RPMI8226 (cell line): ENCODE measurements around the gene ZFYVE19.

ENCODE experiments used
- DNase-seq: peaks from one replicate; pipeline ENCODE4 v3.0.0-alpha.2; 2015

The ZFYVE19 gene

GRCh38 chr15:40807028-40807887 lies at the start of gene ZFYVE19, which contains the start of gene DNAJC17:
Gene ZFYVE19, plus strand, starts transcription at chr15:40807089. Its CDS starts 501 bp downstream, at chr15:40807590.
Gene DNAJC17, minus strand, starts transcription at chr15:40807473. Its CDS starts 27 bp downstream, at chr15:40807446.
- peak; percentile 93 for DNase-seq

- DNase-seq = peak; percentile 68
These were observed 46.9 kb upstream of the ZFYVE19 start for GRCh38 chr15:40759961-40760360.

GRCh38 chr15:40762919-40763800 lies 43.7 kb upstream of the ZFYVE19 start:
- peak; percentile 73 for DNase-seq

- peak; percentile 66 for DNase-seq
These were observed 42.9 kb upstream of the ZFYVE19 start, which contains the start of gene GCHFR for GRCh38 chr15:40763801-40764628. Gene GCHFR, plus strand, starts transcription at chr15:40764068. Its CDS starts 113 bp downstream, at chr15:40764181.

- DNase-seq = no peak
These were observed 42.2 kb upstream of the ZFYVE19 start for GRCh38 chr15:40764629-40765103.

GRCh38 chr15:40766194-40766815 lies 40.6 kb upstream of the ZFYVE19 start:
- no peak for DNase-seq

- DNase-seq = no peak
These were observed 39.7 kb upstream of the ZFYVE19 start for GRCh38 chr15:40766906-40767837.

- no peak for DNase-seq
These were observed 38.9 kb upstream of the ZFYVE19 start for GRCh38 chr15:40767838-40768500.

GRCh38 chr15:40768521-40769273 lies 38.2 kb upstream of the ZFYVE19 start:
- no peak for DNase-seq

GRCh38 chr15:40769274-40770146 lies 37.4 kb upstream of the ZFYVE19 start, which contains the start of gene C15orf62:
Gene C15orf62, plus strand, starts transcription at chr15:40769980. Its CDS starts 516 bp downstream, at chr15:40770496.
- DNase-seq = no peak

- DNase-seq = no peak
These were observed 36.7 kb upstream of the ZFYVE19 start for GRCh38 chr15:40770147-40770721.

GRCh38 chr15:40771242-40771641 lies 35.6 kb upstream of the ZFYVE19 start:
- no peak for DNase-seq

- DNase-seq = no peak
These were observed 34.9 kb upstream of the ZFYVE19 start for GRCh38 chr15:40772014-40772413.

GRCh38 chr15:40773496-40773895 lies 33.4 kb upstream of the ZFYVE19 start:
- no peak for DNase-seq

GRCh38 chr15:40773902-40774301 lies 33.0 kb upstream of the ZFYVE19 start:
- no peak for DNase-seq

GRCh38 chr15:40775007-40775406 lies 31.9 kb upstream of the ZFYVE19 start:
- DNase-seq = no peak

GRCh38 chr15:40775740-40776536 lies 31.0 kb upstream of the ZFYVE19 start:
- no peak for DNase-seq
